Measurements from ENCODE around the gene C1orf115. TPM values are rescaled to one million over a fixed set of nuclear protein-coding genes. Genes with fewer than 3 reads are reported as not detected.

Gene C1orf115
- total and polyA plus RNA-seq, 9 of the 15 experiments (the other 6 are each of a cell fraction or from before 2014, with no cell fraction given) = not detected

DNA sequence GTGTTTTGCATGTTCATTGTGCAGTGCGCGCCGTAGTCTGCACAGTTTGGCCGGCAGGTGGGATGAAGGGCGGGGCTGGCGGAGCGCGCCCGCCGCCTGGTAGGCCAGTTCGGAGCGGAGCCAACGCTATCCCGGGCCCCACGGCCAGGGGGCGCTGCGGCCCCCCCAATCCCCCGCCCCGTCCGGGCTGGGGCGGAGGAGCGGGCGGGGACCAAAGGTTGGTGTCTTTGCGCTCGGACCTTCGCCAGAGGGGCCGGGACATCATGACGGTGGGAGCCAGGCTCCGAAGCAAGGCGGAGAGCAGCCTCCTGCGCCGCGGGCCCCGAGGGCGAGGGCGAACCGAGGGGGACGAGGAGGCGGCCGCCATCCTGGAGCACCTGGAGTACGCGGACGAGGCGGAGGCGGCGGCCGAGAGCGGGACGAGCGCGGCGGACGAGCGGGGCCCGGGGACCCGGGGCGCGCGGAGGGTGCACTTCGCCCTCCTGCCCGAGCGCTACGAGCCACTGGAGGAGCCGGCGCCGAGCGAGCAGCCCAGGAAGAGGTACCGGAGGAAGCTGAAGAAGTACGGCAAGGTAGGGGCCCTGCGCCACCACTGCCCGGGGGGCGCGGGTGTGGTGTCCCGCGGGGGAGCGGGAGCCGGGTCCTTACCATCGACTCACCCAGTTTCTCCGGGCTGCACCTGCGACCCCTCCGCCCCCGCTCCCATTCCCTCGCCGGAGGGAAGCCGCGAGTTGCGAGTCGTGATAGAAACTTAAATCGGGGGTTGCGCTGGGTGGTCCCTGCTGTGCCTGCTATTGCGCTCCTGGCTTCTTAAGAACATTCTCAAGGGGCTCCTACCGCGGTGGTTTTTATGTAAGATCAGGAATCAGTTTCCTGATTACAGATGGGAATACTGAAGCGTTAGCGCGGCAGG is at the start of gene C1orf115 (continued):
- TF ChIP-seq CHAMP1 (IDR thresholded peaks at IDR 0.05) (no peak), PCBP1 (IDR thresholded peaks at IDR 0.05; ENCODE audit: low read depth, low read length, poor library complexity, severe bottlenecking) (peak; percentile 33), POU5F1 (IDR thresholded peaks at IDR 0.05; ENCODE audit: borderline replicate concordance, low read depth, low read length, partially characterized antibody) (no peak), GATA2 (CRISPR knock-in tag; IDR thresholded peaks at IDR 0.05) (no peak), PHF21A (IDR thresholded peaks at IDR 0.05; ENCODE audit: borderline replicate concordance, low read depth) (no peak), SP1 (CRISPR knock-in tag; IDR thresholded peaks at IDR 0.05) (no peak)
- TF ChIP-seq, protein P1, sequence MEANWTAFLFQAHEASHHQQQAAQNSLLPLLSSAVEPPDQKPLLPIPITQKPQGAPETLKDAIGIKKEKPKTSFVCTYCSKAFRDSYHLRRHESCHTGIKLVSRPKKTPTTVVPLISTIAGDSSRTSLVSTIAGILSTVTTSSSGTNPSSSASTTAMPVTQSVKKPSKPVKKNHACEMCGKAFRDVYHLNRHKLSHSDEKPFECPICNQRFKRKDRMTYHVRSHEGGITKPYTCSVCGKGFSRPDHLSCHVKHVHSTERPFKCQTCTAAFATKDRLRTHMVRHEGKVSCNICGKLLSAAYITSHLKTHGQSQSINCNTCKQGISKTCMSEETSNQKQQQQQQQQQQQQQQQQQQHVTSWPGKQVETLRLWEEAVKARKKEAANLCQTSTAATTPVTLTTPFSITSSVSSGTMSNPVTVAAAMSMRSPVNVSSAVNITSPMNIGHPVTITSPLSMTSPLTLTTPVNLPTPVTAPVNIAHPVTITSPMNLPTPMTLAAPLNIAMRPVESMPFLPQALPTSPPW (CRISPR knock-in tag; IDR thresholded peaks at IDR 0.05) = peak; percentile 12; the same call in 1 of the 2 replicates
- TF ChIP-seq, protein P2, sequence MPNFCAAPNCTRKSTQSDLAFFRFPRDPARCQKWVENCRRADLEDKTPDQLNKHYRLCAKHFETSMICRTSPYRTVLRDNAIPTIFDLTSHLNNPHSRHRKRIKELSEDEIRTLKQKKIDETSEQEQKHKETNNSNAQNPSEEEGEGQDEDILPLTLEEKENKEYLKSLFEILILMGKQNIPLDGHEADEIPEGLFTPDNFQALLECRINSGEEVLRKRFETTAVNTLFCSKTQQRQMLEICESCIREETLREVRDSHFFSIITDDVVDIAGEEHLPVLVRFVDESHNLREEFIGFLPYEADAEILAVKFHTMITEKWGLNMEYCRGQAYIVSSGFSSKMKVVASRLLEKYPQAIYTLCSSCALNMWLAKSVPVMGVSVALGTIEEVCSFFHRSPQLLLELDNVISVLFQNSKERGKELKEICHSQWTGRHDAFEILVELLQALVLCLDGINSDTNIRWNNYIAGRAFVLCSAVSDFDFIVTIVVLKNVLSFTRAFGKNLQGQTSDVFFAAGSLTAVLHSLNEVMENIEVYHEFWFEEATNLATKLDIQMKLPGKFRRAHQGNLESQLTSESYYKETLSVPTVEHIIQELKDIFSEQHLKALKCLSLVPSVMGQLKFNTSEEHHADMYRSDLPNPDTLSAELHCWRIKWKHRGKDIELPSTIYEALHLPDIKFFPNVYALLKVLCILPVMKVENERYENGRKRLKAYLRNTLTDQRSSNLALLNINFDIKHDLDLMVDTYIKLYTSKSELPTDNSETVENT (CRISPR knock-in tag; IDR thresholded peaks at IDR 0.05) = no peak
